WTC11 (cell line): ENCODE data around the gene OPCML. TPM values are rescaled to one million over a fixed set of nuclear protein-coding genes. Genes with fewer than 3 reads are reported as not detected.

Experiments used
- ATAC-seq: fragments of 200-7000 bp; cut with Tn5 transposase; 2 replicates; pipeline ENCODE4 v1.10.0; 2021; ENCODE audit warnings: mild to moderate bottlenecking, moderate library complexity
- CTCF ChIA-PET: fragments of 300-600 bp; sonication (Branson Sonifier 250); formaldehyde crosslinking; loops from one replicate; lab custom pipeline; 2021; ENCODE audit warnings: antibody characterized with exemption; lab: Charles Lee
- POLR2A ChIA-PET: fragments of 350-600 bp; sonication (Branson Sonifier 250); formaldehyde crosslinking; loops from one replicate; lab custom pipeline; 2021; ENCODE audit warnings: antibody characterized with exemption; lab: Charles Lee
- DNase-seq: peaks from one replicate; pipeline ENCODE4 v3.0.0; 2021; ENCODE audit warnings: low spot score
- H3K27ac Mint-ChIP-seq: 2 replicates; pipeline ENCODE4 v1.8.0; 2021; ENCODE audit warnings: mixed read lengths
- H3K27me3 Mint-ChIP-seq: 2 replicates; pipeline ENCODE4 v1.8.0; 2021; ENCODE audit warnings: low read depth, mild to moderate bottlenecking, moderate library complexity, mixed read lengths
- H3K36me3 Mint-ChIP-seq: 2 replicates; pipeline ENCODE4 v1.8.0; 2021; ENCODE audit warnings: mixed read lengths
- H3K4me1 Mint-ChIP-seq: 2 replicates; pipeline ENCODE4 v1.8.0; 2022; ENCODE audit warnings: mixed read lengths
- H3K4me3 Mint-ChIP-seq: 2 replicates; pipeline ENCODE4 v1.8.0; 2021; ENCODE audit warnings: mild to moderate bottlenecking, moderate library complexity, mixed read lengths
- H3K9me3 Mint-ChIP-seq: 2 replicates; pipeline ENCODE4 v1.8.0; 2021; ENCODE audit warnings: mixed read lengths
- ATF1 ChIP-seq: sonication (generic); formaldehyde crosslinking; IDR thresholded peaks from 2 replicates; pipeline ENCODE4 v1.8.1; 2023; ENCODE audit warnings: mild to moderate bottlenecking, moderate library complexity, missing genetic modification reagents
- CBFB ChIP-seq: sonication (generic); formaldehyde crosslinking; IDR thresholded peaks from 2 replicates; pipeline ENCODE4 v1.8.1; 2022; ENCODE audit warnings: mild to moderate bottlenecking, low read depth, missing genetic modification reagents
- CREM ChIP-seq: sonication (generic); formaldehyde crosslinking; IDR thresholded peaks from 2 replicates; pipeline ENCODE4 v1.8.1; 2022; ENCODE audit warnings: mild to moderate bottlenecking, missing genetic modification reagents, moderate library complexity
- E2F4 ChIP-seq: sonication (generic); formaldehyde crosslinking; IDR thresholded peaks from 2 replicates; pipeline ENCODE4 v1.8.1; 2022; ENCODE audit warnings: low read depth, mild to moderate bottlenecking, moderate library complexity, missing genetic modification reagents, borderline replicate concordance
- ERG ChIP-seq: fragments of 250-450 bp; sonication (Bioruptor Pico); IDR thresholded peaks from 2 replicates; pipeline ENCODE4 v1.8.0; 2021; ENCODE audit warnings: mild to moderate bottlenecking
- FOXP1 ChIP-seq: sonication (generic); formaldehyde crosslinking; IDR thresholded peaks from 2 replicates; pipeline ENCODE4 v1.8.0; 2022; ENCODE audit warnings: missing genetic modification reagents, mild to moderate bottlenecking, moderate library complexity, borderline replicate concordance
- HMGXB4 ChIP-seq: sonication (generic); formaldehyde crosslinking; IDR thresholded peaks from 2 replicates; pipeline ENCODE4 v1.8.1; 2023; ENCODE audit warnings: mild to moderate bottlenecking, moderate library complexity, missing genetic modification reagents
- JAZF1 ChIP-seq: fragments of 250-450 bp; sonication (Bioruptor Pico); IDR thresholded peaks from 2 replicates; pipeline ENCODE4 v1.9.0; 2021; ENCODE audit warnings: moderate library complexity, mild to moderate bottlenecking, inconsistent platforms
- MYBL2 ChIP-seq: sonication (generic); formaldehyde crosslinking; IDR thresholded peaks from 2 replicates; pipeline ENCODE4 v1.8.1; 2023; ENCODE audit warnings: mild to moderate bottlenecking, moderate library complexity, missing genetic modification reagents
- NR1H2 ChIP-seq: sonication (generic); formaldehyde crosslinking; IDR thresholded peaks from 2 replicates; pipeline ENCODE4 v1.9.0; 2021; ENCODE audit warnings: mild to moderate bottlenecking, moderate library complexity, missing genetic modification reagents
- SMAD4 ChIP-seq: sonication (generic); formaldehyde crosslinking; IDR thresholded peaks from 2 replicates; pipeline ENCODE4 v1.8.0; 2022; ENCODE audit warnings: mild to moderate bottlenecking, missing genetic modification reagents
- SP1 ChIP-seq: sonication (generic); formaldehyde crosslinking; conservative IDR thresholded peaks from 2 replicates; pipeline ENCODE4 v1.8.1; 2022; ENCODE audit warnings: missing genetic modification reagents
- ZNF263 ChIP-seq: sonication (generic); formaldehyde crosslinking; IDR thresholded peaks from 2 replicates; pipeline ENCODE4 v1.8.1; 2022; ENCODE audit warnings: low read depth, mild to moderate bottlenecking, moderate library complexity, missing genetic modification reagents
- ZNF512 ChIP-seq: sonication (generic); formaldehyde crosslinking; IDR thresholded peaks from 2 replicates; pipeline ENCODE4 v1.8.1; 2022; ENCODE audit warnings: missing genetic modification reagents, borderline replicate concordance
- total RNA-seq: library from RNA; stranded (reverse); gene quantifications from 3 replicates; pipeline ENCODE4 v1.2.3, GENCODE V29; 2021
- TF ChIP-seq, protein P1 (sequence below): sonication (generic); formaldehyde crosslinking; IDR thresholded peaks from 2 replicates; pipeline ENCODE4 v1.8.1; 2023; ENCODE audit warnings: mild to moderate bottlenecking, missing genetic modification reagents, borderline replicate concordance
- TF ChIP-seq, protein P2 (sequence below): sonication (generic); formaldehyde crosslinking; IDR thresholded peaks from 2 replicates; pipeline ENCODE4 v1.8.0; 2022; ENCODE audit warnings: missing genetic modification reagents

OPCML gene
- total RNA-seq, 1 experiment from 2014 or later, result 1.5 TPM

- no peak for TF ChIP-seq ATF1
- no peak for TF ChIP-seq CREM
- TF ChIP-seq, all 79 proteins: peak for 0
- Mint-ChIP-seq H3K27ac (no peak overlapping the region), H3K36me3 (no peaks in the 10 kb centered on the region), H3K4me3 (no peak overlapping the region), H3K4me1 (peaks cover 38% of the 10 kb centered on the region), H3K27me3 (no peaks in the 10 kb centered on the region), H3K9me3 (peaks cover 4% of the 10 kb centered on the region; the same call in 1 of the 2 replicates)
- ChIA-PET POLR2A (no interaction called here), CTCF (no interaction called here)
- ATAC-seq, result no peak
- no peak for DNase-seq
Measured at GRCh38 chr11:132793831-132794230, 738.5 kb downstream of the OPCML start.

GRCh38 chr11:132792341-132793140 is 739.8 kb downstream of the OPCML start:
- H3K9me3 Mint-ChIP-seq, result no peaks in the 10 kb centered on the region
- H3K4me1 Mint-ChIP-seq, result peaks cover 38% of the 10 kb centered on the region
- H3K27ac Mint-ChIP-seq, result no peak overlapping the region
- peak; percentile 27 for DNase-seq
- no peaks in the 10 kb centered on the region for H3K27me3 Mint-ChIP-seq
- H3K4me3 Mint-ChIP-seq, result peak overlapping the region; percentile 57
- POLR2A ChIA-PET, result no interaction called here
- peak; percentile 71 for ATAC-seq
- CTCF ChIA-PET, result interaction anchor here (2.2 kb wide), 1 partner anchor 149 kb away, joined by 7 read pairs; no protein-coding TSS in a partner anchor
- H3K36me3 Mint-ChIP-seq, result no peaks in the 10 kb centered on the region
- TF ChIP-seq FOXP1 (no peak), NR1H2 (CRISPR knock-in tag) (no peak), CBFB (CRISPR knock-in tag) (no peak), SMAD4 (CRISPR knock-in tag) (no peak), E2F4 (no peak), ERG (CRISPR knock-in tag) (no peak), CREM (no peak), HMGXB4 (CRISPR knock-in tag) (no peak), ZNF263 (CRISPR knock-in tag) (no peak), ZNF512 (CRISPR knock-in tag) (no peak), SP1 (CRISPR knock-in tag) (no peak), MYBL2 (no peak), JAZF1 (no peak)
- TF ChIP-seq, protein P1, sequence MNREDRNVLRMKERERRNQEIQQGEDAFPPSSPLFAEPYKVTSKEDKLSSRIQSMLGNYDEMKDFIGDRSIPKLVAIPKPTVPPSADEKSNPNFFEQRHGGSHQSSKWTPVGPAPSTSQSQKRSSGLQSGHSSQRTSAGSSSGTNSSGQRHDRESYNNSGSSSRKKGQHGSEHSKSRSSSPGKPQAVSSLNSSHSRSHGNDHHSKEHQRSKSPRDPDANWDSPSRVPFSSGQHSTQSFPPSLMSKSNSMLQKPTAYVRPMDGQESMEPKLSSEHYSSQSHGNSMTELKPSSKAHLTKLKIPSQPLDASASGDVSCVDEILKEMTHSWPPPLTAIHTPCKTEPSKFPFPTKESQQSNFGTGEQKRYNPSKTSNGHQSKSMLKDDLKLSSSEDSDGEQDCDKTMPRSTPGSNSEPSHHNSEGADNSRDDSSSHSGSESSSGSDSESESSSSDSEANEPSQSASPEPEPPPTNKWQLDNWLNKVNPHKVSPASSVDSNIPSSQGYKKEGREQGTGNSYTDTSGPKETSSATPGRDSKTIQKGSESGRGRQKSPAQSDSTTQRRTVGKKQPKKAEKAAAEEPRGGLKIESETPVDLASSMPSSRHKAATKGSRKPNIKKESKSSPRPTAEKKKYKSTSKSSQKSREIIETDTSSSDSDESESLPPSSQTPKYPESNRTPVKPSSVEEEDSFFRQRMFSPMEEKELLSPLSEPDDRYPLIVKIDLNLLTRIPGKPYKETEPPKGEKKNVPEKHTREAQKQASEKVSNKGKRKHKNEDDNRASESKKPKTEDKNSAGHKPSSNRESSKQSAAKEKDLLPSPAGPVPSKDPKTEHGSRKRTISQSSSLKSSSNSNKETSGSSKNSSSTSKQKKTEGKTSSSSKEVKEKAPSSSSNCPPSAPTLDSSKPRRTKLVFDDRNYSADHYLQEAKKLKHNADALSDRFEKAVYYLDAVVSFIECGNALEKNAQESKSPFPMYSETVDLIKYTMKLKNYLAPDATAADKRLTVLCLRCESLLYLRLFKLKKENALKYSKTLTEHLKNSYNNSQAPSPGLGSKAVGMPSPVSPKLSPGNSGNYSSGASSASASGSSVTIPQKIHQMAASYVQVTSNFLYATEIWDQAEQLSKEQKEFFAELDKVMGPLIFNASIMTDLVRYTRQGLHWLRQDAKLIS (CRISPR knock-in tag), result no peak
- TF ChIP-seq, protein P2, sequence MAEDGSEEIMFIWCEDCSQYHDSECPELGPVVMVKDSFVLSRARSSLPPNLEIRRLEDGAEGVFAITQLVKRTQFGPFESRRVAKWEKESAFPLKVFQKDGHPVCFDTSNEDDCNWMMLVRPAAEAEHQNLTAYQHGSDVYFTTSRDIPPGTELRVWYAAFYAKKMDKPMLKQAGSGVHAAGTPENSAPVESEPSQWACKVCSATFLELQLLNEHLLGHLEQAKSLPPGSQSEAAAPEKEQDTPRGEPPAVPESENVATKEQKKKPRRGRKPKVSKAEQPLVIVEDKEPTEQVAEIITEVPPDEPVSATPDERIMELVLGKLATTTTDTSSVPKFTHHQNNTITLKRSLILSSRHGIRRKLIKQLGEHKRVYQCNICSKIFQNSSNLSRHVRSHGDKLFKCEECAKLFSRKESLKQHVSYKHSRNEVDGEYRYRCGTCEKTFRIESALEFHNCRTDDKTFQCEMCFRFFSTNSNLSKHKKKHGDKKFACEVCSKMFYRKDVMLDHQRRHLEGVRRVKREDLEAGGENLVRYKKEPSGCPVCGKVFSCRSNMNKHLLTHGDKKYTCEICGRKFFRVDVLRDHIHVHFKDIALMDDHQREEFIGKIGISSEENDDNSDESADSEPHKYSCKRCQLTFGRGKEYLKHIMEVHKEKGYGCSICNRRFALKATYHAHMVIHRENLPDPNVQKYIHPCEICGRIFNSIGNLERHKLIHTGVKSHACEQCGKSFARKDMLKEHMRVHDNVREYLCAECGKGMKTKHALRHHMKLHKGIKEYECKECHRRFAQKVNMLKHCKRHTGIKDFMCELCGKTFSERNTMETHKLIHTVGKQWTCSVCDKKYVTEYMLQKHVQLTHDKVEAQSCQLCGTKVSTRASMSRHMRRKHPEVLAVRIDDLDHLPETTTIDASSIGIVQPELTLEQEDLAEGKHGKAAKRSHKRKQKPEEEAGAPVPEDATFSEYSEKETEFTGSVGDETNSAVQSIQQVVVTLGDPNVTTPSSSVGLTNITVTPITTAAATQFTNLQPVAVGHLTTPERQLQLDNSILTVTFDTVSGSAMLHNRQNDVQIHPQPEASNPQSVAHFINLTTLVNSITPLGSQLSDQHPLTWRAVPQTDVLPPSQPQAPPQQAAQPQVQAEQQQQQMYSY (CRISPR knock-in tag), result no peak
